ENCODE measurements around the gene DET1.

GRCh38 chr15:88512078-88512477 is 34.4 kb downstream of the DET1 start:
- TF ChIP-seq CTCF (IDR thresholded peaks at IDR 0.05) = no peak
- TF ChIP-seq POLR2A (IDR thresholded peaks at IDR 0.05) = no peak
- TF ChIP-seq EP300 (IDR thresholded peaks at IDR 0.05) = no peak

Data from ovary (tissue), 3 donors.